ENCODE measurements around the gene PRR23E. TPM values are rescaled to one million over a fixed set of nuclear protein-coding genes. Genes with fewer than 3 reads are reported as not detected.

Gene PRR23E
- total RNA-seq, 1 donor from 2014 or later = not detected

DNA sequence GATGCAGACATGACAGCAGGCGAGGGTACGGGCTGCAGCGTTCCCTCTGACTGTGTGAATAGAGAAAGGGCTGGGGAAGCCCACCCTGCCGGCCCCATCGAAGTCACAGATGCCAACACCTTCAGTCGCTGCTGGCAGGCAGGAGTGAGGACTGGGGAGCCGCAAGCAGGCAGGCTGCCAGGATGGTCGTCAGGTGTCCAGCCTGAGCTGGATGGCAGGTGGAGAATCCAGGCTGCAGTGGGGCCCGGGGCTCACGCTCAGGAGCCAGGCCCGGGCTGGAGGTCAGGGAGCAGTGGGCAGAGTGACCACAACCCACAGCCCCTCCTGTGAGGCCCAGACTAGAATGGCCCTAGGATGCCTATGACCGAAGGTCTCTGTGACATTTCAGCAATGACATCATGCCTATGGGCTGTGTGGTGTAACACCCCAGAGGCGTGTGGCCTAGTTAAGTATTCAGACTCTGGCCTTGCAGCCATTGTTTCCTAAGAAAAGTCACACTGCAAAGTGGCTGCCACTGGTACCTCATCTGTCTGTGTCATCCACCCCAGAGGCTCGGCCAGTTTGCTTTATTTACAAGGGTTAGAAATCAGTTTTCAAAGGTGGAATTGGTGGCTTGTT lies 15.7 kb downstream of the PRR23E start:
- no peak for DNase-seq (ENCODE audit: low read depth in 2 of 2)

DNA sequence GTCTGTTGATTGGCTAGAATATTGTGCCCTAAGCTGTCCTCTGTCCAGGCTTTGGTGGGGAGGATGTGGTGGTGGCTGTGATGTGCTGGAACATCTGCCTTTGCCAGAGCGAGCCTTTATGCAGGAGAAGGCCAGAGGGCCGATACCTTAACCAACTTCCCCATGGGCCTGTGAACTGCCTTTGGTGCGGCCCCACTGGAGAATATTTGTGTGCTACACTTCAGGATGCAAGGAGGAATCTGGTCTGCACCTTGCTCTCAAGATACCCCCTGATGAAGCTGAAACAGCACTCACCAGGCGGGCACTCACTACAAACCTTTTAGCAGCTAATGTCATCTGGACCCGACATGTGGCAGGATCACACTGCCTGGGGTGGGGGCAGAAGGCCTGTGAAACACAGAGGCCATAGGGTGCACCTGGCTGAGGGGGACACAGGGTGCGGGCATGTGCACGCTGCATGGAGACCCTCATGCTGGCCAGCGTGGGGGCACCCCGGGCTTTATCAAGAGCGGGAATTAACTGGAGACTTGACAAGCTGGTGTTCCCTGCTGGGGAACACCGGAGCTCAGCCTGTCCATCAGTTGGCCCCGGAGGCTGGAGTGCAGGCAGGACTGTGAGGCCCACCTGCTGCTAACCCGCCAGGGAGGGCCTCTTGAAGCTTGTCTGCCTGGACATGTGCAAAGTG lies 16.4 kb downstream of the PRR23E start:
- DNase-seq (ENCODE audit: low read depth in 2 of 2) = no peak

DNA sequence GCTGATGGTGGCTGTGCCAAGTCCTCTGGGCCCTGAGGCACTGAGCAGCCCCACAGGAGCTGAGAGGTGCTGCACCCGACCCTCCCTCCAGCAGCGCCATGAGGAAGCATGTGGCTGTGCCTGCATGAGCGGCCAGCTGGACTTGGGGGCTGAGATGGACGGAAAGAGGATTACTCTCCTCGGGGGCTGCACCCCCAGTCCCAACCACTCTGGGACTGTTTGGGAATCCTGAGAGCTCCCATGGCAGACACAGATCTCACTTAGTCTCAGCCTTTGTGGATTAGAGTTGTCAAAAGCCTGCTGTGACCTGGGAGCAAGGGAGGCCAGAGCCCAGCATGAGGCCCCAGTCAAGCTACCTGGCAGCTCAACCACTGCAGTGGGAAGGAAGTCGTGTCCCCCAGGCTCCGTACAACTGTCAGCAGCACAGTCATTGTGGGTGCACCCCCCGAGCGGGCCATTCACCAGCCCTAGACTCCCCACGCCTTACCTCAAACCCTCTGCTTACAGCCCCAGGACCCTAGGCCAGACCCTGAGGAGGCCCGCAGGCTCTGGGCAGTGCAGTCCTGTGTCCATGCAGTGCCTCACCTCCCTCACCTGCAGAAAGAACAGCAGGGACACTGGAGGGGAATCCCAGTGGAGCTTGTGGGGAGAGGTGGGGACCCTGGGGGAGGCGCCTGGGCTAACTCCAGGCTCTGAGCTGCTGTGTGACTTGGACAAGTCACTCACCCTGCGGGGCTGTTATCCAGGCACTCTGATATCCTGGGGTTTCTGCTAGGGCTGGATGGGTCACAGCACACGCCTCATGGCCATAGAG lies 17.1 kb downstream of the PRR23E start:
- DNase-seq (ENCODE audit: low read depth in 2 of 2) = no peak

DNA sequence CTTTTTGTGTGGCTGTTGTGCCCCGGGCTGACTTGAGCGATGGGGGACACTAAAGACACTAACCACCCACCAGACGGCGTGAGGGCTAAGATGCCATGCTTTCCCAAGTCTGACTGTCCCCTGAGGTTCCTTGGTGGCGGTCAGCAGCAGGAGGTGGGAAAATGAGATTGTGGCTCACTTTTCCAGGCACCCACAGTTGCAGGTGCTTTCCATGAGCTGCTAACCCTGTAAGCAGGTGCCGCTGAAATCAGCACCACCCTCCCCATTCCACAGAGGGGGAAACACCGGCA lies 17.7 kb downstream of the PRR23E start:
- DNase-seq (ENCODE audit: low read depth in 2 of 2) = no peak

DNA sequence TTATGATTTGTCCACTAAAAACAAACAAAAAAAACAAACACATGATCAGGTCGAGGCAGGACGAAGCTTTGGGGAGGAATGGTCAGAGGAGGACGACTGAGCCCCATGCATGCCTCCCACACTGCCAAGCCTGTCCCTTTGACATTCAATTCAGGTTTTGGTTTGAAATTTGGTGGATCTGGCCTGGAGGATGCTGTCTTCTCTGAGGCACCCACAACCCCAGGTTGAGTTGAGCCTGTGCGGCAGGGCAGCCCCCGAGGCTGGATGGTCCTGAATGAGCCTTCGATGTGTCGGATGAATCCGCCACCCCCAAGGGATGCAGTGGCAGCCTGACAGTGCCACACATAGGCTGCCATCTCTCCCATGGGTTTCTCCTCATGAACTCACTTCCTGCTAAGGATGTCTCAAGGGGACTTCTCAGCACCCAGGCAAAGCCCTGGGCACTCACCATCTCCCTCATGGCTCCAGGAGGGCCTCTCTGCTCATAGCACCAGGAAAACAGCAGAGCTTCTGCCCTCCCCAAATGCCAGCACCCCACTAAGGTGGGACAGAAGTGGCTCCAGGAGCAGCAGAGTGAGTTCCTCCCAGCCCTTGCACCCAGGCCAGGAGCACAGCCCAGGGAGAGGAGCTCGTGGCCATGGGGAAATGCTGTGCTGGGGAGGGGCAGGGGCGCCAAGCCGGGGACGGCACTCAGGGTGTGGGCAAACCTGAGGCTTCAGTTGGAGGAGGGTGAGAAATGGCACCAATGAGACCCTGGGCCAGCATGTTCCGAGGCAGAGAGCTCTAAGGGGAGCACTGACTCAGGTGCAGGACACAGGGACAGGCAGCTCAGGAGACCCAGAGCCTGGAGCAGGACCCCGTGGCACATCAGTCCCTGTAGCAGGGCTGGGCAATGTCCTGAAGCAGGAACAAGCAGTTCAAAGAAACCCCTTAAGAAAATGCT lies 18.5 kb downstream of the PRR23E start:
- no peak for DNase-seq (ENCODE audit: low read depth in 2 of 2)

DNA sequence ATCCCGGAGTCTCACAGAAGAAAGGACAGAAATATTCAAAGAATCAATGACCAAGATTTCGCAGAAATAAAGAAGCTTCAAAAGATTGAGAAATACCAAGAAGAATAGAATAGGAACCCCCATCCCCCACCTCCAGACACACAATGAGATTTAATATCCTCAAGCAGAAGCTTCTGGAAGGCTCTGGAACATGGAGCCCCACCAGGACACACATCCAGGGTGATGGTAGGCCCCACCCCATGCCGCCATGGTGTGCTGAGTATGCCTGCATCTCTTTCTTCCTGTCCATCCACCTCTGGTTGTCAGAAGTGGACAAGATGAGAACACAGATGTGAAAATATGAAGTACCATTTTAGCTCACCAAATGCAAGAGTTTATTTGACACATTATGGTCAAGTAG lies 19.3 kb downstream of the PRR23E start:
- no peak for DNase-seq (ENCODE audit: low read depth in 2 of 2)

DNA sequence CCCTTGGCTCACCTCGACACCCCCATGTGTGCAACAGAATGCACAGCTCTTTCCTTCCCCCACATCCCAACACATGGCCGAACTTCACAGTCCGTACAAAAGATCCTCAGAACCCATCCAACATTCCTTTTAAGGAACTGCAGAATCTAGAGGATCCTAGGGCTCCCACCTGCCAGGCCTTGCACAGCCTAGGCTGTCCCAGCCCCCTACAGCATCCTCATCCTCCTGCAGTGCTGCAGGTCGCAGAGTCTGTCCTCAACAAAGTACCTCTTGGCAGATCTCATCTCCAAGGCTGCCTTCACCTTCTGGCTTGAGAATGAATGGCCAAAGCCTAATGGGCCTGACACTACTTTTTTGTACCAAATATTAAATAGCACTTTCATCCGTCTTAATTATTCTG lies 19.8 kb downstream of the PRR23E start:
- no peak for DNase-seq (ENCODE audit: low read depth in 2 of 2)

DNA sequence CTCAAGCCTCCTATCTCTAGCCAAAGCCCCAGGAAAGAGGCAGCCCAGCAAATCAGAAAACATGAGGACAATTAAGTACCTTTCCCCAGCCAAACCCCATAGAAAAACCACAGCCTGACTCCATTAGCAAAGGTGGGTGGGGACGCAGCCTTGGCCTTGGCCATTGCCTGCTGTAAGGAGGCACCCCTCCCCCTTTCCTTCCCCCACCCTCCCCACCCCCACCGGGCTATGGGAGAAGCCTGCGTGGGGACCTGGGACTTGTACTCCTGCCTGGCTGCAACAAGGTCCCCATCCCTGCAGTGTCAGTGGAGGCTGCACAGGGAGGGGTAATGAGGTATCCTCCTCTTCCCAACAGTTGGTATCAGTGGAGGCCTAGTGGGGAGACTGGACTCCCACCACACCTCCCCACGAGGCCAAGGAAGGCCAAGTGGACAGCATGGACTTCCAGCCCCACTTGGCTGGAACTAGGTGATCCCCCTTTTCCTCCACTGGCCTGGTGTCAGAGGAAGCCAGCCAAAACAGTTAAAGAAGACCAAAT lies 20.5 kb downstream of the PRR23E start:
- DNase-seq (ENCODE audit: low read depth in 2 of 2) = no peak

DNA sequence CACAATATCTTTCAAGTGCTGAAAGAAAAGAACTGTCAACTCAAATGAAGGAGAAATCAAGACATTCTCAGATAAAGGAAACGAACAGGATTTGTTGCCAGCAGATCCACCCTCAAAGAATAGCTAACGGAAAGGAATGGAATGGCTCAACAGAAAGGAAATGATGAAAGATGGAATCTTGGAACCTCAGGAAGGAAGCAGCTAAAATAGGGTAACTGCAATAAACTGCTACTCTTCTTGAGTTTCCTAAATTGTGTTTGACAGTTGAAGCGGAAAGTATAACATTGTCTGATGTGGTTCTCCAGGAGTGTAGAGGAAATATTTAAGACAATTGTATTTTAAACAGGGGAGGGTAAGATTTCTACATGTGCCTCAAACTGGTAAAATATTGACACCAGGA lies 22.0 kb downstream of the PRR23E start:
- no peak for DNase-seq (ENCODE audit: low read depth in 2 of 2)

DNA sequence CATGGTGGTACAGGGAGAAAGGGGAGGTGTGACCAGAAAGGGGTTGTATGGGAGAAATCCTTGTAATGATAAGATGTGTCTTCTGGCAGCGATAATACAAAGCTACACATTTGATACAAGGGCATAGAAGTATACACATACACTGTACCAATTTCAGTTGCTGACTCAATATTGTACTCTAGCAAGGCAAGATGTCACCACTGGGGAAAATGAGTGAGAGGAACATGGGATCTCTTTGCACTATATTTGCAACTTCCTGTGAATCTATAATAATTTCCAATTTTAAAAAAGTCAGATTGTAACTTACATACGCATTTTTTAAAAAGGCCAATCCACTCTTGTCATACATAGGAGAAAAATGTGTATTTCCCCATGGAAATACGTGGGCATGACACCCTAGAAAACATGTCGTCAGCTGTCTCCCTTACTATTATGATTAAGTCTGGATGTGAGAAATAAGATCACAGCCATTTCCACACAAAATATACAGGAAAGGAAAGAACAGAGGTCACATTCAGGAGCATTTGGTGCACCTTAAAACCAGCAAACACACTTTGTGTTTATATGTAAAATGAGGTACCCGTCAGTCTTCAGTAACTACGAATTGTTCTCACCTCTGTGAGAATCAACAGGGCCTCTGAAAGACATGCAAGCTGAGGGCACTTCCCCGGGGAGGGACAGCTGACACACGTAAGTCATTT lies 22.9 kb downstream of the PRR23E start:
- no peak for DNase-seq (ENCODE audit: low read depth in 2 of 2)

DNA sequence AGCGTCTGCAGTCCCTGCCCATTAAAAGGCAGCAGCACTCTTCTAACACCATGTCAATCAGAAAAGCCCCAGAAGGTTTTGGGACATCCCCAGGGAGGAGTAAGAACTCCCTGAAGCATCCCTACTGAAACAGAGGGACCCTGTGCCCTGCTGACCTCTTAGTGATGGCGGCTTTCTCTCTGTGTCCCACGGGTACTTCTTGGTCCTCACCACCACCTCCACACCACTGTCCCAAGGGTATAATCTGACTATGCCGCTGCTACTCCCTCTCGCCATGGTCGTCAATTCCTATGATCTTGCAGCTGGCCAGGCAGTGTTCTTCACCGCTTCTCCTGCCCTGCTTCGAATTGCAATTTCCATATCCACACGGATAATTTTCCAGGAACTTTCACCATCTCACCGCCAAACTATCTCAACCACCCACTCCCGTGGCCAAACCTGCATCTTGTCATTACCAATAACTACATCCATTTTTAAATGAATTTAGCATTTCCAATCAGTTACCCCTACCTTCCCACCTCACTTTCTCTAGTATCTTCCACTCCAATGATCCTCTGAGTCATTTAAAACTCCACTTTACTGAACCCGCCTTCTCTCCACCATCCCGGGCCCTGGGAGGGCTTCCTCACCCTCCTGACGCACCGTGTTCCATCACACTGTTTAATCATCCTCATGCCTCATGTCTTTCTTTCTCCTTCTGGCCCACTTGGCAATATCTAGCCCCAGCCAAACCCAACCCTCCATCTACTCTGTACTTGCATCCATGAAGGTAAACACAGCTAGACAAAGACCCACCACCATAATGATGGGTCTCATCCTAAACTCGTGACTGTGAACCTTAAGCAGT lies 23.7 kb downstream of the PRR23E start:
- DNase-seq (ENCODE audit: low read depth in 2 of 2) = no peak

DNA sequence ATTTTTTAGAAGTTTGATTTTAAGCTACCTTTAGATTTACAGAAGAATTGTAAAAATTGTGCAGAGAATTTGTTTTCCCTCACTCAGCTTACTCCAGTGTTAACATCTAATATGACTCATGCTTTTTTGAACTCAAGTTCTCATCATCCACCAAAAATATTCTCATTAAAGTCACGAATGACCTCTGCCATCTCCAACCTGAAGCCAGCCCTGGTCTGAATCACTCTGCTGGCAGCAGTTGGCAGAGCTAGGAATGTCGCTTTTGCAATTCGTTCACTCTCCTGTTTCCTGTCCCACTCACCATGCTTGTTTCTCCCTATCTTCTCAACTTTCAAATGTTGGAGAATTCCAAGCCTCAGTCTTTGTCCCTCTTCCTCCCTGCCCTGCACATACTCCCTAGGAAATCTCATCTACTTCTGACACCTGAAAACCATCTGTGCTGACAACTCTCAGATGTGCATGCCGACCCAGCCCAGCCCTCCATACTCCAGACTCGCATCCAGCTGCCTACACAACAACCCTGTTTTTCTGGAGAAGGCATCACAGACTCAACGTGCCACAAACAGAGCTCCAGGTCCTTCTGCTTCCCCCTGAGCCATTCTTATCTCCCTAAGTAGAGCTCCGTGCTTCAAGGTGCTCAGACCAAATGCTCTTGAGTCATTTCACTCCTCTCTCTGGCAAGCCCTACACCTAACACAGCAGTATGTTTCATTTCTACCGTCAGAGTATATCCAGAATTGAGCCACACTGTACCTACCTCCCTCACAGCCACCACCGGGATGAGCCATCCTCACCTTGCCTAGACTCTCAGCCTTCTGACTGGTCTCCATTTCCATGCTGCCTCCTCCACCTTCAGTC lies 24.9 kb downstream of the PRR23E start:
- DNase-seq (ENCODE audit: low read depth in 2 of 2) = no peak

DNA sequence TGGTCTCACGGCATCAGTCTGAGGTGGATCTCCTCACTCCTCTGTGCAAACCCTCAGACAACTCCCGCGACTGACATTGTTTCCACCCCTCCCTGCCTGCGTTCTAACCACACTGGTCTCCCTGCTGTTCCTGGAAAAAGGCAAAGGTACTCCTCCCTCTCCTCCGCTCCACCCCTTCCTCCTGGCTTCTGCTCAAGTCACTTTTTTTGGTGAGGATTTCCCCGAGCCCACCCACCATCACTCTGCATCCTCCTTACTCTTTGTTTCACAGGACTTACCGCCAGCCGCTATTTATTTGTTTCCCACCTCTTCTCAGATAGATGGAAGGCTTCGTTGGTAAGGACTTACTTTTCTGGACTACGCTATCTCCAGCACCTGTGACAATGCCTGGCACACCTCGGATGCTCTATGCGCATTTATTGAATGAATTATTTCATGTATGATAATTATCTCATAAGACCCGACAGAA lies 25.6 kb downstream of the PRR23E start:
- DNase-seq (ENCODE audit: low read depth in 2 of 2) = no peak

DNA sequence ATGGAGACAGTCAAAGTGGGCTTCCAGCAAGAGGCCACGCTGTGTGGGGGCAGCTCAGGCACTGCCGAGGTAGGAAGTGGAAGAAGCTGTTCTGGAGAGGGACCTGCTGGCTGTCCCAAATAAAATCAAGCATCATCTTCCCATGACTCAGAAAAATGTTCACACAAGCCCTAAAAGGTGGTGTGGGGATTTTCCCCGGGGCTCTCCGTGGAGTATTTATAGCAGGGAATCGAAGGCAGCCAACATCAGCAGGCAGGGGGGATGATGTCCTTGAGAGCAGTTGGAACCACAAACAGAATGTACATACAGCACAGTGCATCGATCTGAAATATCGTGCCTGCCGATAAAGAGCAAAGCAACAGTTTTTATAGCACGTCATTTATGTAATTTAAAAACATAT lies 27.6 kb downstream of the PRR23E start:
- no peak for DNase-seq (ENCODE audit: low read depth in 2 of 2)

DNA sequence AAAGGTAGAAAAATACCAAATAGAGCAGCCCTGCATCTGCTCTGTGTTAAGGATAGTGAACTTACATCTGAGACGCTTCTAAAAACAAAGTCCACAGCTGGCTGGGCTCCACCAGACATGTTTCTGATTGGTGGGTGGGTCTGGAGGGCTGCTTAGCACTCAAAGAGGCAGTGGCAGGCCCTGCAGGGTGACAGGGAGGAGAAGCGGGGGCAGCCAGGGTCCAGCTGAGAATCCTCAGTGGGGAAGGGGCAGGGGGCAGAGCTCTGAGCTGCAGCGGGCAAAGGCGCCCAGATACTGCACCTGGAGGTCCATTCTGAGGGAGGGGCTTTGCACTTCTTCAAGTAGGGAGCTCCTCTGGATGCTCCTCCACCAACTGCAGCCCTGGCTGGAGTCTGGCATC lies 28.1 kb downstream of the PRR23E start:
- DNase-seq (ENCODE audit: low read depth in 2 of 2) = no peak

DNA sequence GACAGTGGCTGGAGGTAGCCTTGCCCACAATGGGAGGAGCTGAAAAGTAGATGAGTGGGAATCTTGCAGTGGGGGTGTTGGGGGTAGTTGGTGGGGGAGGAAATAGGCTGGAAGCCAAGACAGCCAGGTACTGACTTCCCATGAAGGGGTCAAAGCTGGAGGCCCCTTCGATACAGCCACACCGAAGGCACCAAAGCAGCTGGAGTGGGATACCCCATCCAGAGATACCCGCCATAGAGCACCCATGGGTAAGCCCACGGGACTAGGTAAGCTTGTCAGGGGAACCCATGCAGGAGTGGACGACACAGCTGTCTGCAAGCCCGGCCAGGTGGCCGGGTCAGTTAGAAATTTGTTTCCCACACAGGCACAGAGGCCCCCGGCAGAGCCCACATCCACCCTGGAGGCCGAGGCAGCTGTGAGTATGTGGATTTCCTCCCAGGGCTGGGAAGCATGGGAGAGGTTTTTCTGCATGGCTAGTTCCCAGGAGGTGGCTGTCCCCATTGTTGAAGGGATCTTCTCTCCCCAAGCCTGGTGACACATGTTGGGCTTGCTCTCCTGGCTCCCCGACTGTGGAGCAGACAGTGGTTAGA lies 28.6 kb downstream of the PRR23E start:
- no peak for DNase-seq (ENCODE audit: low read depth in 2 of 2)

DNA sequence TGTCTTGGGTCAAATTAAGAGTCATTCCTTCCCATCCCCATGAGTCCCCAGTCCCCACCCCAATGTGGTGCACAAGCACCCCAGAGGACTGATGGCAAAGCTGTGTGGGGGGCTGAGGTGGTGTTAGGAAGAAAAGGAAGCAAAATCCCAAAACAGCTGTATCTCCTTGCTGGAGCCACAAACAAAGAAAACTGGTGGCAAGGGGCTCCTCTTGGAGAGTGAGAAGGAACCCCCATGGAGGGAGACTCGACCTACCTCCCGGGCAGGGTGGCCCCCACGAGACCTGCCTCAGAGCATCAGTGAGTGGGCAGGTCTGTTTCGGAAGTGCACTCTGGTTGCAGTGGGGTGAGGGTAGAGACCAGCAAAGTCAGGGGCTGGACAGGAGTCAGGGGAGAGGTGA lies 29.2 kb downstream of the PRR23E start:
- no peak for DNase-seq (ENCODE audit: low read depth in 2 of 2)

DNA sequence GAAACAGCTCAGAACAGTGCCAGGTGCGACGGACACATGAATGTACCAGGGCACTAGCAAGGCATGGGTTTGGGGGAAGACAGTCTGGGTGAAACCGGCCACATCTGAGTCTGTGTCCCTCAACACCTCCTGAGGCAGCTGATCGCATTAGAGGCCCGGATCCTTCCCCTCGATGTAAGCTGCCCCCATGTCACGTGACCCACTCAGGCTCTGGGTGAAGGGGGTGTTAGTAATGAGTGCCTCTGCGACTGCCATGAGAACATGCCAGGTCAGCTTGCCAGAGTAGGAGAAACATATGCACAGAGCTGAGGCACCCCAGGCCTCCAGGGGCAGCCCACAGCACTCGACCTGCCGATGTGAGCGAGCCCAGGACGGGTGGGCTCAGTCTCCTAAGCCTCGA lies 29.7 kb downstream of the PRR23E start:
- no peak for DNase-seq (ENCODE audit: low read depth in 2 of 2)

DNA sequence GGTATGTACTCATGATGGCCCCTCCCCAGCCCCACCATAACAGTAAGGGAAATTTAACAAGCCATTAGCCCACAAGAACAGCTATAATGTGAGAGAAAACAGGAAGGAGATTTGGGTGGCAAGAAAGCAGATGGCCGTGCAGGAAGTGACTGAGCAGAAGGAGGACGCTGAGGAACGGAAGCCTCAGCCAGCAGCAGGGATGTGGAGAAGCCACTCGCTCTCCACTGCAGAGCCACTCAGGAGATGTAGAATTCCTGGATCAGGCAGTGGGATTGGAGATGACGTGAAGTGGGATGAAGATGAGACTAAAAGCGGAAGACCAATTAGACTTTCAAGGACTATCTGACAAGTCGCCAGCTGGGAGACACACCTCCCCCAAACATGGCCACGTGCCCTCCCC lies 31.2 kb downstream of the PRR23E start:
- DNase-seq (ENCODE audit: low read depth in 2 of 2) = no peak
